WTC11 (cell line): ENCODE measurements around the gene HNRNPM. TPM values are rescaled to one million over a fixed set of nuclear protein-coding genes. Genes with fewer than 3 reads are reported as not detected.

ENCODE experiments used
- ATAC-seq: fragments of 200-7000 bp; cut with Tn5 transposase; 2 replicates; pipeline ENCODE4 v1.10.0; 2021; ENCODE audit warnings: mild to moderate bottlenecking, moderate library complexity
- CTCF ChIA-PET: fragments of 300-600 bp; sonication (Branson Sonifier 250); formaldehyde crosslinking; loops from one replicate; lab custom pipeline; 2021; ENCODE audit warnings: antibody characterized with exemption; lab: Charles Lee
- POLR2A ChIA-PET: fragments of 350-600 bp; sonication (Branson Sonifier 250); formaldehyde crosslinking; loops from one replicate; lab custom pipeline; 2021; ENCODE audit warnings: antibody characterized with exemption; lab: Charles Lee
- DNase-seq: peaks from one replicate; pipeline ENCODE4 v3.0.0; 2021; ENCODE audit warnings: low spot score
- H3K27ac Mint-ChIP-seq: 2 replicates; pipeline ENCODE4 v1.8.0; 2021; ENCODE audit warnings: mixed read lengths
- H3K27me3 Mint-ChIP-seq: 2 replicates; pipeline ENCODE4 v1.8.0; 2021; ENCODE audit warnings: low read depth, mild to moderate bottlenecking, moderate library complexity, mixed read lengths
- H3K36me3 Mint-ChIP-seq: 2 replicates; pipeline ENCODE4 v1.8.0; 2021; ENCODE audit warnings: mixed read lengths
- H3K4me1 Mint-ChIP-seq: 2 replicates; pipeline ENCODE4 v1.8.0; 2022; ENCODE audit warnings: mixed read lengths
- H3K4me3 Mint-ChIP-seq: 2 replicates; pipeline ENCODE4 v1.8.0; 2021; ENCODE audit warnings: mild to moderate bottlenecking, moderate library complexity, mixed read lengths
- H3K9me3 Mint-ChIP-seq: 2 replicates; pipeline ENCODE4 v1.8.0; 2021; ENCODE audit warnings: mixed read lengths
- CREM ChIP-seq: sonication (generic); formaldehyde crosslinking; IDR thresholded peaks from 2 replicates; pipeline ENCODE4 v1.8.1; 2022; ENCODE audit warnings: mild to moderate bottlenecking, missing genetic modification reagents, moderate library complexity
- E2F1 ChIP-seq: sonication (generic); formaldehyde crosslinking; IDR thresholded peaks from 2 replicates; pipeline ENCODE4 v1.8.0; 2022; ENCODE audit warnings: mild to moderate bottlenecking, missing genetic modification reagents
- EMX1 ChIP-seq: fragments of 250-450 bp; sonication (Bioruptor Pico); IDR thresholded peaks from 2 replicates; pipeline ENCODE4 v1.8.0; 2021; ENCODE audit warnings: mild to moderate bottlenecking
- FOXJ3 ChIP-seq: sonication (generic); formaldehyde crosslinking; IDR thresholded peaks from 2 replicates; pipeline ENCODE4 v1.9.0; 2021; ENCODE audit warnings: missing genetic modification reagents, mild to moderate bottlenecking, borderline replicate concordance
- FOXP4 ChIP-seq: sonication (generic); formaldehyde crosslinking; IDR thresholded peaks from 2 replicates; pipeline ENCODE4 v1.8.0; 2022; ENCODE audit warnings: mild to moderate bottlenecking, missing genetic modification reagents
- MYBL2 ChIP-seq: sonication (generic); formaldehyde crosslinking; IDR thresholded peaks from 2 replicates; pipeline ENCODE4 v1.8.1; 2023; ENCODE audit warnings: mild to moderate bottlenecking, moderate library complexity, missing genetic modification reagents
- NFATC4 ChIP-seq: fragments of 250-450 bp; sonication (Bioruptor Pico); IDR thresholded peaks from 2 replicates; pipeline ENCODE4 v1.9.0; 2021; ENCODE audit warnings: mild to moderate bottlenecking
- NR2C2 ChIP-seq: sonication (generic); formaldehyde crosslinking; IDR thresholded peaks from 2 replicates; pipeline ENCODE4 v1.8.0; 2022; ENCODE audit warnings: mild to moderate bottlenecking, missing genetic modification reagents
- NR3C1 ChIP-seq: sonication (generic); formaldehyde crosslinking; conservative IDR thresholded peaks from 2 replicates; pipeline ENCODE4 v1.8.1; 2023; ENCODE audit warnings: low read depth, mild to moderate bottlenecking, missing genetic modification reagents
- PRDM15 ChIP-seq: sonication (generic); formaldehyde crosslinking; IDR thresholded peaks from 2 replicates; pipeline ENCODE4 v1.8.0; 2022; ENCODE audit warnings: missing genetic modification reagents
- SMAD4 ChIP-seq: sonication (generic); formaldehyde crosslinking; IDR thresholded peaks from 2 replicates; pipeline ENCODE4 v1.8.0; 2022; ENCODE audit warnings: mild to moderate bottlenecking, missing genetic modification reagents
- SOX15 ChIP-seq: fragments of 250-450 bp; sonication (Bioruptor Pico); IDR thresholded peaks from 2 replicates; pipeline ENCODE4 v1.9.0; 2021; ENCODE audit warnings: mild to moderate bottlenecking
- TEAD1 ChIP-seq: sonication (generic); formaldehyde crosslinking; IDR thresholded peaks from 2 replicates; pipeline ENCODE4 v1.8.0; 2022; ENCODE audit warnings: mild to moderate bottlenecking, missing genetic modification reagents
- USF1 ChIP-seq: sonication (generic); formaldehyde crosslinking; IDR thresholded peaks from 2 replicates; pipeline ENCODE4 v1.8.0; 2022; ENCODE audit warnings: mild to moderate bottlenecking, missing genetic modification reagents
- ZBTB21 ChIP-seq: sonication (generic); formaldehyde crosslinking; IDR thresholded peaks from 2 replicates; pipeline ENCODE4 v1.8.1; 2023; ENCODE audit warnings: mild to moderate bottlenecking, missing genetic modification reagents, borderline replicate concordance
- ZNF138 ChIP-seq: sonication (generic); formaldehyde crosslinking; conservative IDR thresholded peaks from 2 replicates; pipeline ENCODE4 v1.8.1; 2022; ENCODE audit warnings: mild to moderate bottlenecking, moderate library complexity, missing genetic modification reagents
- ZNF232 ChIP-seq: sonication (generic); formaldehyde crosslinking; IDR thresholded peaks from 2 replicates; pipeline ENCODE4 v1.8.0; 2022; ENCODE audit warnings: mild to moderate bottlenecking, missing genetic modification reagents
- ZNF396 ChIP-seq: fragments of 250-450 bp; sonication (Bioruptor Pico); IDR thresholded peaks from 2 replicates; pipeline ENCODE4 v1.8.0; 2021; ENCODE audit warnings: mild to moderate bottlenecking, moderate library complexity, borderline replicate concordance
- ZNF671 ChIP-seq: fragments of 250-450 bp; sonication (Bioruptor Pico); IDR thresholded peaks from 2 replicates; pipeline ENCODE4 v1.8.0; 2021; ENCODE audit warnings: mild to moderate bottlenecking
- total RNA-seq: library from RNA; stranded (reverse); gene quantifications from 3 replicates; pipeline ENCODE4 v1.2.3, GENCODE V29; 2021
- TF ChIP-seq, protein P1 (sequence below): fragments of 200-600 bp; IDR thresholded peaks from 2 replicates; pipeline ENCODE4 v1.8.0; 2022; ENCODE audit warnings: antibody characterized with exemption

Gene HNRNPM
- total RNA-seq, 1 experiment from 2014 or later, result 416 TPM

DNA sequence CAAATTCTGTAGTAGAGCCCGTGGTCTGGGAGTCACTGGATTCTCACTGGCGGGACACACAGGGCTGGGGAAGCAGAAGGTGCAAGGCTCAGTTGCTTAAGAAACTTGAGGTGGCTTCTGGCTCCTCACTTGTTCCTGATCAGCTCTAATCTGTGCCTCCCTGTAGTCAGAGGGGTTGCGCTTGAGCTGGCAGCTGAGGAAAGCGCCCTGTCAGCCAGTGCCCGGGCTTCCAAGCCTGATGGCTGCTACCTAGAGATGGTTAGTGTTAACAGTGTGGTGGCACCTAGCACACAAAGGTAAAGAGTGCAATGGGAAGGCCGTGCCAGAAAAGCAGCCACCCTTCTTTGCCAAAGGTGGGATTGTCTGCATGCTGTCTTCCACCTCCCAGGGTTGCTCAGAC is 8.8 kb downstream of the HNRNPM start:
- H3K27me3 Mint-ChIP-seq, result no peaks in the 10 kb centered on the region
- H3K4me1 Mint-ChIP-seq, result peaks cover 91% of the 10 kb centered on the region
- TF ChIP-seq PRDM15 (CRISPR knock-in tag) (no peak), TEAD1 (CRISPR knock-in tag) (no peak), EMX1 (CRISPR knock-in tag) (no peak), FOXP4 (CRISPR knock-in tag) (no peak), NR2C2 (CRISPR knock-in tag) (no peak), ZNF671 (CRISPR knock-in tag) (no peak), USF1 (no peak), SMAD4 (CRISPR knock-in tag) (no peak), FOXJ3 (no peak), NFATC4 (CRISPR knock-in tag) (no peak), ZNF396 (CRISPR knock-in tag) (no peak), SOX15 (no peak), ZNF232 (CRISPR knock-in tag) (no peak), E2F1 (CRISPR knock-in tag) (no peak), ZBTB21 (CRISPR knock-in tag) (no peak), CREM (CRISPR knock-in tag) (no peak), ZNF138 (CRISPR knock-in tag) (no peak), MYBL2 (CRISPR knock-in tag) (no peak), NR3C1 (CRISPR knock-in tag) (no peak)
- TF ChIP-seq, protein P1, sequence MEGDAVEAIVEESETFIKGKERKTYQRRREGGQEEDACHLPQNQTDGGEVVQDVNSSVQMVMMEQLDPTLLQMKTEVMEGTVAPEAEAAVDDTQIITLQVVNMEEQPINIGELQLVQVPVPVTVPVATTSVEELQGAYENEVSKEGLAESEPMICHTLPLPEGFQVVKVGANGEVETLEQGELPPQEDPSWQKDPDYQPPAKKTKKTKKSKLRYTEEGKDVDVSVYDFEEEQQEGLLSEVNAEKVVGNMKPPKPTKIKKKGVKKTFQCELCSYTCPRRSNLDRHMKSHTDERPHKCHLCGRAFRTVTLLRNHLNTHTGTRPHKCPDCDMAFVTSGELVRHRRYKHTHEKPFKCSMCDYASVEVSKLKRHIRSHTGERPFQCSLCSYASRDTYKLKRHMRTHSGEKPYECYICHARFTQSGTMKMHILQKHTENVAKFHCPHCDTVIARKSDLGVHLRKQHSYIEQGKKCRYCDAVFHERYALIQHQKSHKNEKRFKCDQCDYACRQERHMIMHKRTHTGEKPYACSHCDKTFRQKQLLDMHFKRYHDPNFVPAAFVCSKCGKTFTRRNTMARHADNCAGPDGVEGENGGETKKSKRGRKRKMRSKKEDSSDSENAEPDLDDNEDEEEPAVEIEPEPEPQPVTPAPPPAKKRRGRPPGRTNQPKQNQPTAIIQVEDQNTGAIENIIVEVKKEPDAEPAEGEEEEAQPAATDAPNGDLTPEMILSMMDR, result no peak
- H3K27ac Mint-ChIP-seq, result peak overlapping the region; percentile 86; the same call in 1 of the 2 replicates
- no peaks in the 10 kb centered on the region for H3K9me3 Mint-ChIP-seq
- ATAC-seq, result no peak
- ChIA-PET POLR2A (interaction anchor here (1.6 kb wide), 1 partner anchor 60 kb away, joined by 3 read pairs; the partner anchor contains the start of gene ZNF414), CTCF (interaction anchor here (1.1 to 1.4 kb wide), 3 partner anchors 40 to 127 kb away, joined by 5 to 12 read pairs (median 5); partner anchors contain the start of gene MARCHF2)
- peaks cover 41% of the 10 kb centered on the region for H3K36me3 Mint-ChIP-seq
- DNase-seq, result no peak
- H3K4me3 Mint-ChIP-seq, result no peak overlapping the region
